GM19438 (cell line): ENCODE data around the gene PLAC8.
"Not testable (repeated sequence)": the region's sequence is repeated elsewhere in the genome, so short reads cannot be mapped to it uniquely, and the experiment has no call there.

Experiments
- ATAC-seq: cut with Tn5 transposase; IDR thresholded peaks from one replicate; pipeline ENCODE4 v1.9.1; 2021; ENCODE audit warnings: low read depth; ENCODE audit not compliant: unreplicated experiment

The PLAC8 gene

GRCh38 chr4:83114576-83114975, at the start of gene PLAC8:
TSS of gene PLAC8 (minus strand) at chr4:83114729. CDS start at chr4:83107921, 6,808 bp downstream.
- peak; percentile 43 for ATAC-seq

- no peak for ATAC-seq
Observed at GRCh38 chr4:83153417-83153816, 38.9 kb upstream of the PLAC8 start.

- no peak for ATAC-seq
Observed at GRCh38 chr4:83152746-83153145, 38.2 kb upstream of the PLAC8 start.

- no peak for ATAC-seq
Observed at GRCh38 chr4:83151651-83152050, 37.1 kb upstream of the PLAC8 start.

GRCh38 chr4:83150653-83151330, 36.3 kb upstream of the PLAC8 start:
- no peak for ATAC-seq

- no peak for ATAC-seq
Observed at GRCh38 chr4:83149865-83150652, 35.5 kb upstream of the PLAC8 start.

GRCh38 chr4:83146841-83147240, 32.3 kb upstream of the PLAC8 start:
- ATAC-seq = no peak

GRCh38 chr4:83145776-83146175, 31.2 kb upstream of the PLAC8 start:
- ATAC-seq = not testable (repeated sequence)

GRCh38 chr4:83139514-83140156, 25.1 kb upstream of the PLAC8 start:
- ATAC-seq = no peak

- ATAC-seq = no peak
Observed at GRCh38 chr4:83138946-83139345, 24.4 kb upstream of the PLAC8 start.

- no peak for ATAC-seq
Observed at GRCh38 chr4:83132065-83132464, 17.5 kb upstream of the PLAC8 start.

GRCh38 chr4:83129264-83129663, 14.7 kb upstream of the PLAC8 start:
- ATAC-seq = no peak

- no peak for ATAC-seq
Observed at GRCh38 chr4:83128240-83128929, 13.9 kb upstream of the PLAC8 start.

- no peak for ATAC-seq
Observed at GRCh38 chr4:83125738-83126141, 11.2 kb upstream of the PLAC8 start.

GRCh38 chr4:83124111-83124780, 9.7 kb upstream of the PLAC8 start:
- ATAC-seq = no peak

- no peak for ATAC-seq
Observed at GRCh38 chr4:83121246-83121645, 6.7 kb upstream of the PLAC8 start.

GRCh38 chr4:83118869-83119268, 4.3 kb upstream of the PLAC8 start:
- ATAC-seq = no peak

- no peak for ATAC-seq
Observed at GRCh38 chr4:83115656-83116285, 1.2 kb upstream of the PLAC8 start.

- no peak for ATAC-seq
Observed at GRCh38 chr4:83115000-83115399, 471 bp upstream of the PLAC8 start.

- ATAC-seq = no peak
Observed at GRCh38 chr4:83113429-83113786, 1.1 kb downstream of the PLAC8 start.
